A549 (cell line): ENCODE measurements around the gene ZNF605. TPM values are rescaled to one million over a fixed set of nuclear protein-coding genes. Genes with fewer than 3 reads are reported as not detected.
A peak's percentile ranks its signal among the peaks of the same experiment; 100 is the strongest.

Experiments
- ATAC-seq, 2 experiments: fragments of 200-7000 bp in 1 of 2; fragments of >200 bp in 1 of 2; cut with Nextera tagmentation in 1 of 2; cut with Tn5 transposase in 1 of 2; 3 replicates each; pipeline versions ENCODE4 v1.8.0 to v1.9.1; 2018 to 2020; ENCODE audit warnings: mild to moderate bottlenecking in 1 of 2, moderate library complexity in 1 of 2
- CTCF ChIA-PET: fragments of 300-600 bp; sonication (Branson Sonifier 250); formaldehyde crosslinking; extraction: SDS; loops from one replicate; lab custom pipeline; 2021; ENCODE audit warnings: antibody characterized with exemption, inconsistent platforms; lab: Yijun Ruan, JAX
- POLR2A ChIA-PET: fragments of 350-600 bp; formaldehyde crosslinking; extraction: SDS; loops from one replicate; lab custom pipeline; 2021; ENCODE audit warnings: antibody characterized with exemption, inconsistent platforms; lab: Yijun Ruan, JAX
- DNase-seq, 2 experiments: peaks; one replicate each; pipeline versions ENCODE4 v3.0.0 to v3.0.0-alpha.2; 2011 to 2016; ENCODE audit warnings: low read depth in 1 of 2, low spot score in 1 of 2
- FAIRE-seq: peaks from 2 replicates; lab custom pipeline; 2011; peaks lifted over from hg19 to GRCh38; lab: Jason Lieb, UNC
- H3K27ac ChIP-seq, 2 experiments: fragments of >200 bp; sonication (Bioruptor Twin); formaldehyde crosslinking; 3 replicates each; pipeline ENCODE4 v1.5.1; 2016 to 2017
- H3K4me1 ChIP-seq: fragments of >200 bp; sonication (Bioruptor Twin); formaldehyde crosslinking; 3 replicates; pipeline ENCODE4 v1.6.1; 2016
- H3K4me2 ChIP-seq: fragments of >200 bp; sonication (Bioruptor Twin); formaldehyde crosslinking; 3 replicates; pipeline ENCODE4 v1.6.1; 2016
- H3K4me3 ChIP-seq: fragments of >200 bp; sonication (Bioruptor Twin); formaldehyde crosslinking; 3 replicates; pipeline ENCODE4 v1.5.1; 2016
- H3K9me3 ChIP-seq: fragments of >200 bp; sonication (Bioruptor Twin); formaldehyde crosslinking; 3 replicates; pipeline ENCODE4 v1.6.1; 2016
- CBX8 ChIP-seq: fragments of 200-600 bp; sonication (generic); IDR thresholded peaks from 2 replicates; pipeline ENCODE4 v1.6.1; 2016
- CEBPB ChIP-seq, 2 experiments: fragments of >200 bp in 1 of 2; sonication (Bioruptor Twin) in 1 of 2; formaldehyde crosslinking in 1 of 2; IDR thresholded peaks; 2 replicates each; pipeline ENCODE4 v1.6.1; 2012 to 2016
- CTCF ChIP-seq: fragments of >200 bp; sonication (Bioruptor Twin); formaldehyde crosslinking; IDR thresholded peaks from 3 replicates; pipeline ENCODE4 v1.5.1; 2016
- EHF ChIP-seq: fragments of 250-450 bp; sonication (Bioruptor Pico); IDR thresholded peaks from 2 replicates; pipeline ENCODE4 v1.5.0; 2020; ENCODE audit warnings: mild to moderate bottlenecking
- EHMT2 ChIP-seq: fragments of 200-600 bp; sonication (generic); IDR thresholded peaks from 2 replicates; pipeline ENCODE4 v1.6.1; 2016; ENCODE audit warnings: antibody characterized with exemption, low read depth, mild to moderate bottlenecking, moderate library complexity
- EP300 ChIP-seq, 2 experiments: fragments of >200 bp; sonication (Bioruptor Twin); formaldehyde crosslinking; IDR thresholded peaks; 2 replicates in 1 of 2; 3 replicates in 1 of 2; pipeline ENCODE4 v1.6.1; 2016 to 2017
- ESRRA ChIP-seq: fragments of 150-350 bp; IDR thresholded peaks from 2 replicates; pipeline ENCODE4 v1.6.1; 2014; ENCODE audit warnings: mild to moderate bottlenecking, low read length, borderline replicate concordance
- FOSL2 ChIP-seq, 2 experiments: fragments of 450-650 bp in 1 of 2; fragments of >200 bp in 1 of 2; sonication (Bioruptor Twin) in 1 of 2; formaldehyde crosslinking; IDR thresholded peaks; 2 replicates each; pipeline versions ENCODE4 v1.5.0 to v1.6.1; 2016 to 2020; ENCODE audit warnings: mild to moderate bottlenecking in 1 of 2, moderate library complexity in 1 of 2
- GATA3 ChIP-seq: IDR thresholded peaks from 2 replicates; pipeline ENCODE4 v1.6.1; 2012; ENCODE audit warnings: borderline replicate concordance
- HMGXB4 ChIP-seq: fragments of 250-450 bp; sonication (Bioruptor Pico); IDR thresholded peaks from 2 replicates; pipeline ENCODE4 v1.5.0; 2021; ENCODE audit warnings: mild to moderate bottlenecking, moderate library complexity, borderline replicate concordance
- HOXA7 ChIP-seq: fragments of 250-450 bp; sonication (Bioruptor Pico); IDR thresholded peaks from 2 replicates; pipeline ENCODE4 v1.5.0; 2020; ENCODE audit warnings: mild to moderate bottlenecking, moderate library complexity
- HOXB13 ChIP-seq: fragments of 250-450 bp; sonication (Bioruptor Pico); IDR thresholded peaks from 2 replicates; pipeline ENCODE4 v1.5.0; 2020; ENCODE audit warnings: low read depth, mild to moderate bottlenecking, moderate library complexity
- KDM1A ChIP-seq: fragments of 200-600 bp; sonication (generic); IDR thresholded peaks from 2 replicates; pipeline ENCODE4 v1.6.1; 2016; ENCODE audit warnings: low read depth, mild to moderate bottlenecking
- MAFK ChIP-seq: fragments of 450-650 bp; IDR thresholded peaks from 2 replicates; pipeline ENCODE4 v1.6.1; 2014; ENCODE audit not compliant: partially characterized antibody
- MAZ ChIP-seq: fragments of 150-350 bp; IDR thresholded peaks from 2 replicates; pipeline ENCODE4 v1.6.1; 2014; ENCODE audit warnings: antibody characterized with exemption, low read depth, low read length, borderline replicate concordance
- MYC ChIP-seq: IDR thresholded peaks from 2 replicates; pipeline ENCODE4 v1.6.1; 2012; ENCODE audit warnings: mild to moderate bottlenecking, inconsistent platforms, low read length, improper control_type of control experiment, borderline replicate concordance
- POLR2A ChIP-seq: IDR thresholded peaks from 2 replicates; pipeline ENCODE4 v1.6.1; 2012; ENCODE audit warnings: mild to moderate bottlenecking, low read length
- POLR2AphosphoS2 ChIP-seq: conservative IDR thresholded peaks from 2 replicates; pipeline ENCODE4 v1.6.1; 2012; ENCODE audit warnings: low read length, improper control_type of control experiment, inconsistent platforms
- RFX5 ChIP-seq: fragments of 450-650 bp; IDR thresholded peaks from 2 replicates; pipeline ENCODE4 v1.7.1; 2014; ENCODE audit warnings: antibody characterized with exemption, mild to moderate bottlenecking, moderate library complexity
- RNF2 ChIP-seq: fragments of 200-600 bp; sonication (generic); IDR thresholded peaks from 2 replicates; pipeline ENCODE4 v1.6.1; 2016; ENCODE audit warnings: low read depth, mild to moderate bottlenecking, antibody characterized with exemption, moderate library complexity, borderline replicate concordance
- TFCP2L1 ChIP-seq: fragments of 250-450 bp; sonication (Bioruptor Pico); IDR thresholded peaks from 2 replicates; pipeline ENCODE4 v1.5.0; 2021; ENCODE audit warnings: mild to moderate bottlenecking
- TP53 ChIP-seq: fragments of 250-450 bp; sonication (Bioruptor Pico); IDR thresholded peaks from 2 replicates; pipeline ENCODE4 v1.5.0; 2021; ENCODE audit warnings: mild to moderate bottlenecking, moderate library complexity
- USF2 ChIP-seq: fragments of 450-650 bp; IDR thresholded peaks from 2 replicates; pipeline ENCODE4 v1.6.1; 2014; ENCODE audit warnings: antibody characterized with exemption
- ZC3H11A ChIP-seq: fragments of 450-650 bp; IDR thresholded peaks from 2 replicates; pipeline ENCODE4 v1.6.1; 2014; ENCODE audit warnings: antibody characterized with exemption, mild to moderate bottlenecking
- WGBS: methylation state at CpG from one replicate; pipeline ENCODE4 v1.1.6; 2017; ENCODE audit errors: missing lambda C conversion rate; 5-methylcytosine and 5-hydroxymethylcytosine counted together
- polyA plus RNA-seq, 4 experiments: library from polyadenylated mRNA; depleted of rRNA in 3 of 4; stranded (reverse); fragments of >200 nt; fragmentation: RNase III in 1 of 4; extraction: RNeasy Plus Mini Kit Qiagen cat#74134 plus additional on column Dnase treatment in 1 of 4; gene quantifications; 2 replicates in 3 of 4; 3 replicates in 1 of 4; pipeline ENCODE4 v1.2.3, GENCODE V29; 2011 to 2017
- TF ChIP-seq, protein P1 (sequence below): fragments of 250-450 bp; sonication (Bioruptor Pico); IDR thresholded peaks from 2 replicates; pipeline ENCODE4 v1.5.0; 2020; ENCODE audit warnings: low read depth, mild to moderate bottlenecking, moderate library complexity

ZNF605 gene
- polyA plus RNA-seq, 2 of the 4 experiments (the other 2 are of a cell fraction) = 5.6 to 18.2 TPM

GRCh38 chr12:132972374-132972773 lies 16.3 kb upstream of the ZNF605 start:
- H3K4me1 ChIP-seq = no peaks in the 10 kb centered on the region
- ChIA-PET CTCF (no interaction called here), POLR2A (no interaction called here)
- no peak overlapping the region for H3K4me3 ChIP-seq
- peaks cover 84% of the 10 kb centered on the region for H3K9me3 ChIP-seq
- no peak overlapping the region for H3K27ac ChIP-seq
- DNase-seq (no peak), ATAC-seq (no peak), FAIRE-seq (no peak)
- no peak for TF ChIP-seq MAZ
- no peak for TF ChIP-seq FOSL2 (IDR thresholded peaks at IDR 0.05)
- no peak for TF ChIP-seq FOSL2 (CRISPR knock-in tag; IDR thresholded peaks at IDR 0.05)
- TF ChIP-seq MAFK = peak; percentile 65
- TF ChIP-seq MYC = no peak
- no peak for TF ChIP-seq EP300 (IDR thresholded peaks at IDR 0.05)
- no peak for TF ChIP-seq RFX5
- WGBS = 2% methylated on average over 1 of the region's 1 CpG
- no peak overlapping the region for H3K4me2 ChIP-seq

- no peak overlapping the region for H3K4me2 ChIP-seq
- no peak for DNase-seq
- POLR2A ChIA-PET = no interaction called here
- H3K4me1 ChIP-seq = no peaks in the 10 kb centered on the region
- TF ChIP-seq ZC3H11A (no peak), HMGXB4 (no peak), POLR2A (no peak), HOXB13 (no peak), EHMT2 (no peak), USF2 (no peak), GATA3 (no peak), CEBPB (IDR thresholded peaks at IDR 0.05) (no peak), EHF (CRISPR knock-in tag) (no peak), RNF2 (no peak), TFCP2L1 (CRISPR knock-in tag) (no peak), KDM1A (no peak), ESRRA (no peak), HOXA7 (CRISPR knock-in tag) (no peak), CTCF (no peak), POLR2AphosphoS2 (no peak), TP53 (CRISPR knock-in tag) (no peak), CBX8 (no peak)
- TF ChIP-seq, protein P1, sequence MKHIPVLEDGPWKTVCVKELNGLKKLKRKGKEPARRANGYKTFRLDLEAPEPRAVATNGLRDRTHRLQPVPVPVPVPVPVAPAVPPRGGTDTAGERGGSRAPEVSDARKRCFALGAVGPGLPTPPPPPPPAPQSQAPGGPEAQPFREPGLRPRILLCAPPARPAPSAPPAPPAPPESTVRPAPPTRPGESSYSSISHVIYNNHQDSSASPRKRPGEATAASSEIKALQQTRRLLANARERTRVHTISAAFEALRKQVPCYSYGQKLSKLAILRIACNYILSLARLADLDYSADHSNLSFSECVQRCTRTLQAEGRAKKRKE (CRISPR knock-in tag) = no peak
- TF ChIP-seq, all 56 proteins: peak for 0
- H3K4me3 ChIP-seq = no peak overlapping the region
- FAIRE-seq = no peak
- H3K9me3 ChIP-seq = peaks cover 74% of the 10 kb centered on the region
- CTCF ChIA-PET = no interaction called here
- H3K27ac ChIP-seq = no peak overlapping the region
- 90% methylated on average over 20 of the region's 21 CpGs for WGBS
- no peak for ATAC-seq
Observed at GRCh38 chr12:132967736-132968135, 11.6 kb upstream of the ZNF605 start.
